Natural killer cell (primary cell): ENCODE data around the gene SBK1. TPM values are rescaled to one million over a fixed set of nuclear protein-coding genes. Genes with fewer than 3 reads are reported as not detected.
A peak's percentile ranks its signal among the peaks of the same experiment; 100 is the strongest.

Experiments used
- ATAC-seq, 3 donors: fragments of 150-1000 bp in 2 of 3; fragments of 200-7000 bp in 1 of 3; cut with Tn5 transposase; 1 replicate in 1 of 3; 2 replicates in 2 of 3; pipeline ENCODE4 v1.10.0; 2021; ENCODE audit warnings: mild to moderate bottlenecking in 2 of 3, moderate library complexity in 2 of 3
- DNase-seq, 2 donors: peaks; one replicate each; pipeline versions ENCODE4 v3.0.0 to v3.0.0-alpha.2; 2013 to 2021; ENCODE audit warnings: mixed read lengths in 1 of 2
- H3K27ac ChIP-seq: one replicate; pipeline ENCODE4 v1.5.1; 2013; ENCODE audit warnings: mild to moderate bottlenecking, low read length
- H3K27me3 ChIP-seq: one replicate; pipeline ENCODE4 v1.6.1; 2013; ENCODE audit warnings: low read length; ENCODE audit not compliant: control insufficient read depth, insufficient read depth
- H3K36me3 ChIP-seq: one replicate; pipeline ENCODE4 v1.6.1; 2013; ENCODE audit warnings: low read length; ENCODE audit not compliant: control insufficient read depth, insufficient read depth
- H3K4me1 ChIP-seq: one replicate; pipeline ENCODE4 v1.6.1; 2013; ENCODE audit warnings: low read length; ENCODE audit not compliant: control insufficient read depth, insufficient read depth
- H3K4me3 ChIP-seq: one replicate; pipeline ENCODE4 v1.5.1; 2013; ENCODE audit warnings: low read length
- H3K9me3 ChIP-seq: one replicate; pipeline ENCODE4 v1.6.1; 2013; ENCODE audit warnings: low read length; ENCODE audit not compliant: control insufficient read depth, insufficient read depth
- H3K27ac Mint-ChIP-seq, 2 donors: one replicate each; pipeline ENCODE4 v1.8.0; 2022; ENCODE audit warnings: mild to moderate bottlenecking in 2 of 2, mixed read lengths in 2 of 2, moderate library complexity in 1 of 2
- H3K27me3 Mint-ChIP-seq, 2 donors: one replicate each; pipeline ENCODE4 v1.8.0; 2022; ENCODE audit warnings: low read depth in 2 of 2, mixed read lengths in 2 of 2
- H3K36me3 Mint-ChIP-seq: one replicate; pipeline ENCODE4 v1.8.0; 2022; ENCODE audit warnings: mixed read lengths
- H3K4me1 Mint-ChIP-seq, 2 donors: one replicate each; pipeline ENCODE4 v1.8.0; 2022; ENCODE audit warnings: mixed read lengths in 2 of 2
- H3K4me3 Mint-ChIP-seq: one replicate; pipeline ENCODE4 v1.8.0; 2022; ENCODE audit warnings: mild to moderate bottlenecking, moderate library complexity, mixed read lengths
- H3K9me3 Mint-ChIP-seq, 2 donors: one replicate each; pipeline ENCODE4 v1.8.0; 2022; ENCODE audit warnings: mixed read lengths in 2 of 2
- WGBS: methylation state at CpG from one replicate; pipeline ENCODE4 v1.1.7; 2013; ENCODE audit warnings: missing lambda C conversion rate; ENCODE audit not compliant: insufficient coverage; 5-methylcytosine and 5-hydroxymethylcytosine counted together
- intact Hi-C: fragments of 100-400 bp; cut with micrococcal nuclease; formaldehyde crosslinking; loops from one replicate; pipeline ENCODE4 v1.14.2; 2022
- total RNA-seq, 4 donors: library from RNA; stranded (reverse); fragments of 120-200 nt in 1 of 4; gene quantifications; one replicate each; pipeline versions ENCODE4 v1.2.3 to v1.2.4, GENCODE V29; 2013 to 2022
- TF ChIP-seq, protein P1 (sequence below): fragments of 200-600 bp; IDR thresholded peaks from one replicate; pipeline ENCODE4 v1.8.0; 2022; ENCODE audit warnings: antibody characterized with exemption

Gene SBK1
- total RNA-seq, 3 donors from 2014 or later (not counting 1 experiment from before 2014, with no cell fraction given), result 59.3 to 60.9 (median 59.8) TPM

DNA sequence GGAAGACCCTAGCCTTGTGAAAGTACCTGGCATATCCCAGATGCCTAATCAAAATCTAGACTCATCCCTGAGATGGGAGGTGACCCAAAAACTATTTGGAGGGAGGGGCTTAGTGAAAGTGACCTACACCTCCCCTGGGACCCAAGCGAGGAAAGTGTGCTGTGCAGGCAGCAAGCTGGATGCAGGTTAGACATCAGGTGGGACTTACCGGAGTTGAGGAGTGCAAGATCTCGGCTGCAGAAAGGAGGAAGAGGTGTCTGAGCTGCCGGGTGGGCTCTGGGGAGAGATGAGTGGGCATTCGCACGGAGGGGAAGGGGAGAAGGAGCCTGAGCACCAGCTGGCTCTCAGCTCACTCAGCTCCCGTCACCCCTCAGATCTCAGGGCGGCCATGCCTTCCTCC, 10.3 kb upstream of the SBK1 start:
- intact Hi-C loops, result no loop called here
- DNase-seq, result no peak
- Mint-ChIP-seq H3K36me3 (no peaks in the 10 kb centered on the region), H3K9me3 (no peaks in the 10 kb centered on the region), H3K27ac (peak overlapping the region in 1 of 2 donors; percentile 65), H3K4me3 (no peak overlapping the region), H3K4me1 (peaks cover 16 to 48% of the 10 kb centered on the region in 2 donors), H3K27me3 (no peaks in the 10 kb centered on the region)
- Histone ChIP-seq H3K4me3 (no peak overlapping the region), H3K9me3 (no peaks in the 10 kb centered on the region), H3K36me3 (no peaks in the 10 kb centered on the region), H3K27me3 (no peaks in the 10 kb centered on the region), H3K27ac (no peak overlapping the region), H3K4me1 (peaks cover 26% of the 10 kb centered on the region)
- ATAC-seq, result no peak
- WGBS, result 93% methylated on average over 8 of the region's 8 CpGs
- TF ChIP-seq, protein P1, sequence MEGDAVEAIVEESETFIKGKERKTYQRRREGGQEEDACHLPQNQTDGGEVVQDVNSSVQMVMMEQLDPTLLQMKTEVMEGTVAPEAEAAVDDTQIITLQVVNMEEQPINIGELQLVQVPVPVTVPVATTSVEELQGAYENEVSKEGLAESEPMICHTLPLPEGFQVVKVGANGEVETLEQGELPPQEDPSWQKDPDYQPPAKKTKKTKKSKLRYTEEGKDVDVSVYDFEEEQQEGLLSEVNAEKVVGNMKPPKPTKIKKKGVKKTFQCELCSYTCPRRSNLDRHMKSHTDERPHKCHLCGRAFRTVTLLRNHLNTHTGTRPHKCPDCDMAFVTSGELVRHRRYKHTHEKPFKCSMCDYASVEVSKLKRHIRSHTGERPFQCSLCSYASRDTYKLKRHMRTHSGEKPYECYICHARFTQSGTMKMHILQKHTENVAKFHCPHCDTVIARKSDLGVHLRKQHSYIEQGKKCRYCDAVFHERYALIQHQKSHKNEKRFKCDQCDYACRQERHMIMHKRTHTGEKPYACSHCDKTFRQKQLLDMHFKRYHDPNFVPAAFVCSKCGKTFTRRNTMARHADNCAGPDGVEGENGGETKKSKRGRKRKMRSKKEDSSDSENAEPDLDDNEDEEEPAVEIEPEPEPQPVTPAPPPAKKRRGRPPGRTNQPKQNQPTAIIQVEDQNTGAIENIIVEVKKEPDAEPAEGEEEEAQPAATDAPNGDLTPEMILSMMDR, result no peak

DNA sequence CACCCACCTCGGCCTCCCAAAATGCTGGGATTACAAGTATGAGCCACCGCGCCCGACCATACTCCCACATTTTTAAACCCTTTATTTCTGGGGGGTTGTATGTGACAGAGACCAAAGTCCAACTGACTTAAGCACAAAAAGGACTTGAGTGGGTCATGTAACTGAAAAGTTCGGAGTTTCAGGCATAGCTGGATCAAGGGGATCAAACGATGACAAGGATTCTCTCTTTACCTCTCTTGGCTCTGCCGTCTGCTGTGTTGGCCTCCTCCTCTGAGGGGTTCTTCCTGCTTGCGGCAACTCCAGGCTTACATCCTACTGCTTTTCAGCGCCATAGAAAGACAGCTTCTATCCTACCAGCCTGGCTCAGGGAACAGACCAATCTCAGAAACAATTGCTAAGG, 9.2 kb upstream of the SBK1 start:
- no peak overlapping the region for H3K27ac Mint-ChIP-seq
- H3K9me3 ChIP-seq, result no peaks in the 10 kb centered on the region
- no peak overlapping the region for H3K4me3 Mint-ChIP-seq
- peaks cover 24% of the 10 kb centered on the region for H3K4me1 ChIP-seq
- H3K4me1 Mint-ChIP-seq, result peaks cover 17 to 46% of the 10 kb centered on the region in 2 donors
- H3K27me3 ChIP-seq, result no peaks in the 10 kb centered on the region
- intact Hi-C loops, result no loop called here
- H3K4me3 ChIP-seq, result no peak overlapping the region
- no peak overlapping the region for H3K27ac ChIP-seq
- no peaks in the 10 kb centered on the region for H3K9me3 Mint-ChIP-seq
- no peaks in the 10 kb centered on the region for H3K36me3 ChIP-seq
- TF ChIP-seq, protein P1, result no peak
- DNase-seq (no peak), ATAC-seq (no peak)
- H3K36me3 Mint-ChIP-seq, result no peaks in the 10 kb centered on the region
- 97% methylated on average over 6 of the region's 9 CpGs for WGBS
- no peaks in the 10 kb centered on the region for H3K27me3 Mint-ChIP-seq

DNA sequence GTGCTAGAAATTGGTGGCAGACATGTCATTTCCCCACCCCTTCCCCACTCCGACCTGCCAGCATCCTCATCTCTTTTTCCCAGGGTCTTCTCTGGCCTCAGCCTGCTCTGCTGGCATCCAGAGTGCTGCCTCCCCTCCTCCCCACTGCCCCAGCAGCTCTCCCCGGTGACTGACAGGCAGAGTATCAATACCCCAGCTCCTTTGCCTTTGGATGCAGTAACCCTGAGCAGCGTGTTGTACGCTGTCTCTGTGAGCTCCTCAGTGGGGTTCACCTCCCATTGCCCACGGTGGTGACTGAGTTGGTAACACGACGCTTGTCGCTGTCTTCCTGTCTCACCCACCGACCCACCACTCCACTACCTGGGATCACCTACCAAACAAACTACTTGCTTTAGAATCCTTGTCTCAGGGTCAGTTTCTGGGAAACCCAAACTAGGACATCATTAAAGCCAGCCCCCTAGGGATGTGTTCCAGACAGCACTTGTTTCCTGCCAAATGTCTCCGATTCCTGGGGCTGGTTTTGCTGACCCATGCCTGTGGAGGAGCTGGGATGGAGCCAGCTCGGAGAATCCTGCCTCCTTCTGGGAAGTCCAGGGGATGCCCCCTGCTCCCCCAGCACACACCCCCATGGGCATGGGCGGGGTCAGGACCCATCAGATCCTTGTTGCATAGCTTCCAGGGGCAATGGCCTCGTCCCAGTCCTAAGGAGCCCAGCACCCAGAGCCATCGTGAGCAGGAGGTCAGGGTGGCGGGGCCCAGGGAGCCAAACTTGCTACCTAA, 8.3 kb upstream of the SBK1 start:
- no peaks in the 10 kb centered on the region for H3K27me3 ChIP-seq
- H3K4me3 ChIP-seq, result no peak overlapping the region
- H3K4me1 Mint-ChIP-seq, result peaks cover 24 to 48% of the 10 kb centered on the region in 2 donors
- H3K4me1 ChIP-seq, result peaks cover 24% of the 10 kb centered on the region
- no peak for ATAC-seq
- TF ChIP-seq, protein P1, result no peak
- intact Hi-C loops, result no loop called here
- H3K4me3 Mint-ChIP-seq, result no peak overlapping the region
- no peaks in the 10 kb centered on the region for H3K9me3 ChIP-seq
- 86% methylated on average over 15 of the region's 15 CpGs for WGBS
- H3K27ac ChIP-seq, result no peak overlapping the region
- no peaks in the 10 kb centered on the region for H3K27me3 Mint-ChIP-seq
- no peaks in the 10 kb centered on the region for H3K9me3 Mint-ChIP-seq
- H3K27ac Mint-ChIP-seq, result peak overlapping the region in 1 of 2 donors; percentile 33
- no peaks in the 10 kb centered on the region for H3K36me3 Mint-ChIP-seq
- no peaks in the 10 kb centered on the region for H3K36me3 ChIP-seq
- no peak for DNase-seq

DNA sequence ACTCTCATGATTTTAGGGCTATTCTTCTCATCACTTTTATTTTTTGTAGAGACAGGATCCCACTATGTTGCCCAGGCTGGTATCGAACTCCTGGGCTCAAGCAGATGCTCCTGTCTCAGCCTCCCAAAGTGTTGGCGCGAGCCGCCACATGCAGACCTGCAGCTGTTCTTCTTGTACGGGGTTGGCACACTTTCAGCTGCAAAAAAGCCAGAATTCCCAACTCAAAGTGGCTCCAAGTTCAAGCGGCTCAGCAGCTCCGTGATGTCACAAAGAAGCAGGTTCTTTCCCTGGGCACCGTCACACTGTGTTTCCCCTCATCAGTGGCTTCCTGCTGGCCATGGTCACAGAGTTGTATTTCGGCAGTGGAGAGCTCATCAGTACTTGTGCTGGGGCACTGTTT, 6.7 kb upstream of the SBK1 start:
- no peak overlapping the region for H3K27ac Mint-ChIP-seq
- H3K9me3 Mint-ChIP-seq, result no peaks in the 10 kb centered on the region
- no peak for ATAC-seq
- H3K4me3 ChIP-seq, result no peak overlapping the region
- no peaks in the 10 kb centered on the region for H3K27me3 ChIP-seq
- peaks cover 28% of the 10 kb centered on the region for H3K4me1 ChIP-seq
- no peak overlapping the region for H3K27ac ChIP-seq
- WGBS, result 86% methylated on average over 9 of the region's 9 CpGs
- H3K4me1 Mint-ChIP-seq, result peaks cover 32 to 56% of the 10 kb centered on the region in 2 donors
- H3K36me3 Mint-ChIP-seq, result no peaks in the 10 kb centered on the region
- no peaks in the 10 kb centered on the region for H3K9me3 ChIP-seq
- no peak for DNase-seq
- TF ChIP-seq, protein P1, result no peak
- no peak overlapping the region for H3K4me3 Mint-ChIP-seq
- intact Hi-C loops, result no loop called here
- no peaks in the 10 kb centered on the region for H3K36me3 ChIP-seq
- H3K27me3 Mint-ChIP-seq, result no peaks in the 10 kb centered on the region
